ENCODE data around the gene RPS6KB1. TPM values are rescaled to one million over a fixed set of nuclear protein-coding genes. Genes with fewer than 3 reads are reported as not detected.

Gene RPS6KB1
- polyA plus RNA-seq, 3 donors: 15.8 to 15.9 (median 15.9) TPM

GRCh38 chr17:59890720-59891119 lies 2.2 kb upstream of the RPS6KB1 start:
- Histone ChIP-seq H3K79me2 (ENCODE audit: insufficient read depth, low read length) (peaks cover 46% of the 10 kb centered on the region), H3K9ac (ENCODE audit: insufficient read depth, low read length, poor library complexity, severe bottlenecking) (no peak overlapping the region), H2AFZ (ENCODE audit: insufficient read depth, low read depth, low read length, poor library complexity, severe bottlenecking) (no peak overlapping the region), H3K27ac (ENCODE audit: low read depth in 1 of 2, low read length in 2 of 2) (no peak overlapping the region), H3K4me2 (replicated peaks; ENCODE audit: extremely low read depth, low read length, poor library complexity, severe bottlenecking) (no peak overlapping the region), H3K4me1 (ENCODE audit: control insufficient read depth in 1 of 2, insufficient read depth in 2 of 2, low read length in 2 of 2) (peaks cover 21 to 27% of the 10 kb centered on the region in 2 donors), H3K27me3 (ENCODE audit: control insufficient read depth in 2 of 2, insufficient read depth in 2 of 2, low read length in 2 of 2) (no peaks in the 10 kb centered on the region), H3K9me3 (replicated peaks in 1 of 2; ENCODE audit: control insufficient read depth in 1 of 2, insufficient read depth in 1 of 2, low read length in 2 of 2) (no peaks in the 10 kb centered on the region), H3K4me3 (replicated peaks in 1 of 3; ENCODE audit: low read depth in 2 of 3, low read length in 3 of 3) (no peak overlapping the region), H3K36me3 (replicated peaks in 1 of 2; ENCODE audit: control insufficient read depth in 1 of 2, insufficient read depth in 2 of 2, low read length in 2 of 2) (peaks cover 7 to 42% of the 10 kb centered on the region in 2 donors), H4K20me1 (ENCODE audit: insufficient read depth, low read length) (peaks cover 2% of the 10 kb centered on the region)
- Mint-ChIP-seq H3K4me3 (no peak overlapping the region), H3K27ac (no peak overlapping the region), H3K4me1 (peaks cover 25% of the 10 kb centered on the region), H3K36me3 (peaks cover 19 to 44% of the 10 kb centered on the region in 2 donors), H3K9me3 (no peaks in the 10 kb centered on the region), H3K27me3 (ENCODE audit: low read depth in 3 of 3) (no peaks in the 10 kb centered on the region)
- no peak for DNase-seq
- no CpG with 5 or more reads among the region's 2 CpGs for whole genome bisulfite sequencing (ENCODE audit: insufficient coverage)
- no peak for TF ChIP-seq CTCF (IDR thresholded peaks at IDR 0.05)
- intact Hi-C loops (cut with micrococcal nuclease): no loop called here

GRCh38 chr17:59892251-59892923 lies 534 bp upstream of the RPS6KB1 start:
- H3K4me1 Mint-ChIP-seq: peaks cover 26% of the 10 kb centered on the region
- no peaks in the 10 kb centered on the region for H3K9me3 Mint-ChIP-seq
- peak overlapping the region; percentile 94 to 98 for H3K4me3 Mint-ChIP-seq
- H4K20me1 ChIP-seq (ENCODE audit: insufficient read depth, low read length): peaks cover 14% of the 10 kb centered on the region
- no peaks in the 10 kb centered on the region for H3K9me3 ChIP-seq (replicated peaks in 1 of 2; ENCODE audit: control insufficient read depth in 1 of 2, insufficient read depth in 1 of 2, low read length in 2 of 2)
- no peak for DNase-seq
- H3K27ac Mint-ChIP-seq: peak overlapping the region; percentile 93 to 98 (median 95)
- peaks cover 62% of the 10 kb centered on the region for H3K79me2 ChIP-seq (ENCODE audit: insufficient read depth, low read length)
- no peaks in the 10 kb centered on the region for H3K27me3 Mint-ChIP-seq (ENCODE audit: low read depth in 3 of 3)
- no peak for TF ChIP-seq CTCF (IDR thresholded peaks at IDR 0.05)
- whole genome bisulfite sequencing (ENCODE audit: insufficient coverage): 14% methylated on average over 18 of the region's 25 CpGs
- peaks cover 21 to 27% of the 10 kb centered on the region in 2 donors for H3K4me1 ChIP-seq (ENCODE audit: control insufficient read depth in 1 of 2, insufficient read depth in 2 of 2, low read length in 2 of 2)
- intact Hi-C loops (cut with micrococcal nuclease): no loop called here
- peaks cover 2 to 36% of the 10 kb centered on the region in 2 donors for H3K36me3 ChIP-seq (replicated peaks in 1 of 2; ENCODE audit: control insufficient read depth in 1 of 2, insufficient read depth in 2 of 2, low read length in 2 of 2)
- peak overlapping the region; percentile 86 for H3K4me2 ChIP-seq (replicated peaks; ENCODE audit: extremely low read depth, low read length, poor library complexity, severe bottlenecking)
- peak overlapping the region; percentile 98 for H3K9ac ChIP-seq (ENCODE audit: insufficient read depth, low read length, poor library complexity, severe bottlenecking)
- H3K27me3 ChIP-seq (ENCODE audit: control insufficient read depth in 2 of 2, insufficient read depth in 2 of 2, low read length in 2 of 2): no peaks in the 10 kb centered on the region
- H3K27ac ChIP-seq (ENCODE audit: low read depth in 1 of 2, low read length in 2 of 2): peak overlapping the region; percentile 78 to 83
- H2AFZ ChIP-seq (ENCODE audit: insufficient read depth, low read depth, low read length, poor library complexity, severe bottlenecking): peak overlapping the region; percentile 85
- H3K4me3 ChIP-seq (replicated peaks in 1 of 3; ENCODE audit: low read depth in 2 of 3, low read length in 3 of 3): peak overlapping the region; percentile 80 to 83 (median 82)
- peaks cover 10 to 39% of the 10 kb centered on the region in 2 donors for H3K36me3 Mint-ChIP-seq
